Adrenal gland (tissue), 12 donors: ENCODE data around the gene RRBP1. TPM values are rescaled to one million over a fixed set of nuclear protein-coding genes. Genes with fewer than 3 reads are reported as not detected.

Experiments used
- DNase-seq, 7 donors: peaks; one replicate each; pipeline ENCODE4 v3.0.0-alpha.2; 2019 to 2020
- H3K27ac ChIP-seq, 5 donors: fragments of 200-600 bp; sonication (generic) in 4 of 5; 1 replicate in 3 of 5; 2 replicates in 2 of 5; pipeline versions ENCODE4 v1.5.1 to v1.8.0; 2016 to 2020; ENCODE audit warnings: mild to moderate bottlenecking in 1 of 5
- H3K27me3 ChIP-seq: fragments of 200-600 bp; 2 replicates; pipeline ENCODE4 v1.8.0; 2021
- H3K36me3 ChIP-seq, 2 donors: fragments of 200-600 bp; replicated peaks in 1 of 2; 1 replicate in 1 of 2; 2 replicates in 1 of 2; pipeline versions ENCODE4 v1.5.1 to v1.8.0; 2018 to 2022
- H3K4me1 ChIP-seq, 2 donors: fragments of 200-600 bp; replicated peaks in 1 of 2; 1 replicate in 1 of 2; 2 replicates in 1 of 2; pipeline versions ENCODE4 v1.5.1 to v1.8.0; 2018 to 2021
- H3K4me3 ChIP-seq, 4 donors: fragments of 200-600 bp; sonication (generic) in 3 of 4; one replicate each; pipeline ENCODE4 v1.5.1; 2016 to 2018
- H3K9me3 ChIP-seq, 3 donors: fragments of 200-600 bp; sonication (generic) in 1 of 3; replicated peaks in 1 of 3; 1 replicate in 2 of 3; 2 replicates in 1 of 3; pipeline versions ENCODE4 v1.5.1 to v1.8.0; 2016 to 2021
- POLR2A ChIP-seq, 2 donors: fragments of 450-650 bp; IDR thresholded peaks; one replicate each; pipeline ENCODE4 v1.6.1; 2017; ENCODE audit warnings: antibody characterized with exemption in 2 of 2, mild to moderate bottlenecking in 2 of 2, moderate library complexity in 1 of 2
- WGBS, 4 donors: extraction: QIAGEN DNeasy Blood & Tissue Kit in 2 of 4; methylation state at CpG; one replicate each; pipeline versions ENCODE4 v1.1.5 to v1.1.7; 2013 to 2017; 5-methylcytosine and 5-hydroxymethylcytosine counted together
- intact Hi-C, 2 donors: fragments of 100-400 bp; cut with DNase I; formaldehyde crosslinking; loops; one replicate each; pipeline versions ENCODE4 v1.14.1 to v1.15.0; 2022 to 2023
- polyA plus RNA-seq, 3 donors: library from polyadenylated mRNA; stranded (reverse); fragments of 200-250 nt in 2 of 3; fragments of 350-450 nt in 1 of 3; fragmentation: Illumina TruSeq in 1 of 3; extraction: RNeasy Lipid Tissue Mini Kit (QIAGEN cat#74804) in 1 of 3; gene quantifications; one replicate each; pipeline ENCODE4 v1.2.3, GENCODE V29; 2013 to 2014
- total RNA-seq, 9 donors: library from RNA; depleted of rRNA in 4 of 9; stranded (reverse); fragments of >200 nt in 4 of 9; fragments of 120-200 nt in 1 of 9; fragmentation: NEBNext Ultra II Directional in 1 of 9; extraction: Animal tissue kit (Norgen Biotek cat#: 25700) in 1 of 9; gene quantifications; one replicate each; pipeline versions ENCODE4 v1.1.0 to v1.2.4, GENCODE V29; 2013 to 2023
- TF ChIP-seq, protein P1 (sequence below), 6 experiments: fragments of 450-650 bp in 4 of 6; fragments of 200-600 bp in 2 of 6; sonication (generic) in 1 of 6; IDR thresholded peaks; 1 replicate in 5 of 6; 2 replicates in 1 of 6; pipeline versions ENCODE4 v1.5.1 to v1.8.0; 2016 to 2021; ENCODE audit warnings: antibody characterized with exemption in 6 of 6, mild to moderate bottlenecking in 2 of 6, moderate library complexity in 1 of 6
- donor health status: healthy with polysubstance abuse.
- donor health status: Bipolar disorder and iron deficiency.
- donor health status: DM: yes; HTN: yes; CAD: no.
- donor health status: DM: no; HTN: no; CAD: no.
- donor health status: DM: no; HTN: no; CAD: no.
- donor health status: DM: yes; HTN: yes; CAD: no.

RRBP1 gene
- total and polyA plus RNA-seq, 12 donors: 73.9 to 261 (median 122) TPM

GRCh38 chr20:17640875-17641378 lies 41.1 kb downstream of the RRBP1 start:
- Histone ChIP-seq H3K27me3 (no peaks in the 10 kb centered on the region), H3K4me1 (peaks cover 12 to 54% of the 10 kb centered on the region in 2 donors), H3K36me3 (peaks cover 0 to 31% of the 10 kb centered on the region in 2 donors), H3K4me3 (no peak overlapping the region), H3K9me3 (no peaks in the 10 kb centered on the region), H3K27ac (no peak overlapping the region)
- 89 to 92% (median 90%) methylated on average over 14 of the region's 14 CpGs for WGBS, 4 donors
- no peak for DNase-seq
- intact Hi-C loops: no loop called here
- TF ChIP-seq, protein P1, sequence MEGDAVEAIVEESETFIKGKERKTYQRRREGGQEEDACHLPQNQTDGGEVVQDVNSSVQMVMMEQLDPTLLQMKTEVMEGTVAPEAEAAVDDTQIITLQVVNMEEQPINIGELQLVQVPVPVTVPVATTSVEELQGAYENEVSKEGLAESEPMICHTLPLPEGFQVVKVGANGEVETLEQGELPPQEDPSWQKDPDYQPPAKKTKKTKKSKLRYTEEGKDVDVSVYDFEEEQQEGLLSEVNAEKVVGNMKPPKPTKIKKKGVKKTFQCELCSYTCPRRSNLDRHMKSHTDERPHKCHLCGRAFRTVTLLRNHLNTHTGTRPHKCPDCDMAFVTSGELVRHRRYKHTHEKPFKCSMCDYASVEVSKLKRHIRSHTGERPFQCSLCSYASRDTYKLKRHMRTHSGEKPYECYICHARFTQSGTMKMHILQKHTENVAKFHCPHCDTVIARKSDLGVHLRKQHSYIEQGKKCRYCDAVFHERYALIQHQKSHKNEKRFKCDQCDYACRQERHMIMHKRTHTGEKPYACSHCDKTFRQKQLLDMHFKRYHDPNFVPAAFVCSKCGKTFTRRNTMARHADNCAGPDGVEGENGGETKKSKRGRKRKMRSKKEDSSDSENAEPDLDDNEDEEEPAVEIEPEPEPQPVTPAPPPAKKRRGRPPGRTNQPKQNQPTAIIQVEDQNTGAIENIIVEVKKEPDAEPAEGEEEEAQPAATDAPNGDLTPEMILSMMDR (IDR thresholded peaks at IDR 0.05): no peak
- no peak for TF ChIP-seq POLR2A (IDR thresholded peaks at IDR 0.05)

- intact Hi-C loops: no loop called here
- no peak overlapping the region for H3K27ac ChIP-seq
- peaks cover 0 to 35% of the 10 kb centered on the region in 2 donors for H3K36me3 ChIP-seq
- no peak for TF ChIP-seq POLR2A (IDR thresholded peaks at IDR 0.05)
- TF ChIP-seq, protein P1 (IDR thresholded peaks at IDR 0.05): no peak
- no peaks in the 10 kb centered on the region for H3K27me3 ChIP-seq
- no peak overlapping the region for H3K4me3 ChIP-seq
- DNase-seq: no peak
- H3K4me1 ChIP-seq: peaks cover 19 to 60% of the 10 kb centered on the region in 2 donors
- H3K9me3 ChIP-seq: no peaks in the 10 kb centered on the region
- WGBS, 4 donors: 78 to 87% (median 80%) methylated on average over 10 to 12 of the region's 12 CpGs
Observed at GRCh38 chr20:17640146-17640874, 41.7 kb downstream of the RRBP1 start.

DNA sequence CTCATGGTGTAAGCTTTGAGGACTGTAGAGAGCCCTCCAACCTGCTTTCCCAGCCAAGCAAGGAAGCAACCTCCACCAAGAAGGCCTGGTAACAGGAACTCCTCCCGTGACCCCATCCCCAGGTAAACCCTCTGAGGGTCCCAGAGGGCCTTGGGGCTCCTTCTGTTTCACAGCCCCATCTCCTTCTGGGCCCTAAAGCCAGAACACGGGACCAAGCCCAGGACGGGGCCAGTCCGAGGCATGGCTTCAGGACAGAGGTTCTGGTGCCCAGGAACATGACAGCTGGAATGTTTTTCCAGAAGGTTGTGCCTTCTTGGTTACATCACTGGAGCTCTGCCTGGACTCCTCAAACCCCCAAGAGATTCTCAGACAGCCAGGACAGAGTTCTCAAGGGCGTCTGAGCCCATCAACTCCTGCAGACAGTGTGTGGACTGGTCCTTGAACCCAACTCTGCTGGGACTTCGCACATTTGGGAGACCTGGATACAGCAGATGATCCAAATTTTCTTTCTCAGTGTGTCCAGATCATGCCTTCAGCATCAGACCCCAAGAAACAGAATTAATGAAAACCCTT lies 43.1 kb downstream of the RRBP1 start:
- no peak for DNase-seq
- Histone ChIP-seq H3K4me3 (no peak overlapping the region), H3K36me3 (peaks cover 0 to 48% of the 10 kb centered on the region in 2 donors), H3K27ac (no peak overlapping the region), H3K27me3 (no peaks in the 10 kb centered on the region), H3K4me1 (peaks cover 22 to 64% of the 10 kb centered on the region in 2 donors), H3K9me3 (no peaks in the 10 kb centered on the region)
- 86 to 91% (median 87%) methylated on average over 5 to 6 of the region's 6 CpGs for WGBS, 4 donors
- no peak for TF ChIP-seq POLR2A (IDR thresholded peaks at IDR 0.05)
- TF ChIP-seq, protein P1 (IDR thresholded peaks at IDR 0.05): no peak
- intact Hi-C loops: no loop called here

DNA sequence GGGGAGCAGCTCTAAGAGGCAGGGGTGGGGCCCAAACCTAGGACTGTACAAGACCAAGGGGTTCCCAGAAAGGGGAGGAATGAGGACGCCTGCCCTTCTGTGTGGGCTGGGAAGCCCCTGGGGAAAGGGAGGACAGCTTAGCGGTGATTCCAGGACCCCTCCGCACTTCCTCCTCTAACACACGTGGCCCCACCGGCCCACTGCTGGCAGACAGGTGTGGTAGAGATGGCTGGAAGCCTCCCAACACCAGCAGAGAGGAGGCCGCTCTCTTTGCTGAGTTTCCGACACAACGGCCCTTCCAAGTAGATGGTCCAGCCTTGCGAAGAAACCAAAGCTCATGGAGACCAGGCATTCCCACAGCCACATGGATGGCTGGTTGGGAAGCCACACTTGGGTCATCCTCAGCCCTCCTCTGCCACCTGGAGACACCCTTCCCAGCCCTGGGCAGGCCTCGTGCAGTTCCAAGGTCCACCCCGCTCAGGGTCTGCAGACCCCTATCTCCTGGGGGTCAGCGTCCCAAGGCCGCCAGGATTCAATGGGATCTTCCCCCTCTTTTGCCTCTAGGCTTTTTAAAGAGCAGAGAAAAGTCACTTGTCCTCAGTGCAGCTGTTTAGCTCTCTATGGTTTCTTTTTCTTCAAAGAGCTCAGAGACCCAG lies 43.9 kb downstream of the RRBP1 start:
- H3K36me3 ChIP-seq: peaks cover 0 to 56% of the 10 kb centered on the region in 2 donors

More for the DNA sequence above, 43.9 kb downstream of the RRBP1 start:
- peaks cover 22 to 64% of the 10 kb centered on the region in 2 donors for H3K4me1 ChIP-seq
- intact Hi-C loops: no loop called here
- WGBS, 4 donors: 83 to 86% (median 84%) methylated on average over 11 to 13 of the region's 13 CpGs
- no peak overlapping the region for H3K27ac ChIP-seq
- H3K4me3 ChIP-seq: no peak overlapping the region
- TF ChIP-seq, protein P1 (IDR thresholded peaks at IDR 0.05): no peak
- no peak for TF ChIP-seq POLR2A (IDR thresholded peaks at IDR 0.05)
- no peaks in the 10 kb centered on the region for H3K27me3 ChIP-seq
- H3K9me3 ChIP-seq: no peaks in the 10 kb centered on the region
- DNase-seq: no peak
